Measurements from ENCODE around the gene PPP4R1.
A peak's percentile ranks its signal among the peaks of the same experiment; 100 is the strongest.
"Not testable (repeated sequence)": the region's sequence is repeated elsewhere in the genome, so short reads cannot be mapped to it uniquely, and the experiment has no call there.

Gene PPP4R1

DNA sequence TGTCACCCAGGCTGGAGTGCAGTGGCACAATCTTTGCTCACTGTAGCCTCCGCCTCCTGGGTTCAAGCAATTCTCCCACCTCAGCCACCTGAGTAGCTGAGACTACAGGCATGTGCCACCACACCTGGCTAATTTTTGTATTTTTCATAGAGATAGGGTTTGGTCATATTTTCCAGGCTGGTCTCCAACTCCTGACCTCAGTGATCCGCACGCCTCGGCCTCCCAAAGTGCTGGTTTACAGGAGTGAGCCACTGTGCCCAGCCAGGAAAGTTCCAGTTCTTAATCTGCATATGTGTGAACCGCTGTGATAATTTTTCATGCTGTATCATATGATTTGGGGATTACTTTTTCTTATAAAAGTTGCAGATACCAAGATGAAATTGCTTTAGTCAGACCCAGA is 14.6 kb upstream of the PPP4R1 start:
- DNase-seq (ENCODE audit: low spot score), result no peak

GRCh38 chr18:9627642-9628041 is 13.3 kb upstream of the PPP4R1 start:
- DNase-seq (ENCODE audit: low spot score), result no peak

GRCh38 chr18:9619990-9620389 is 5.6 kb upstream of the PPP4R1 start:
- no peak for DNase-seq (ENCODE audit: low spot score)

GRCh38 chr18:9619545-9619944 is 5.2 kb upstream of the PPP4R1 start:
- DNase-seq (ENCODE audit: low spot score), result no peak

DNA sequence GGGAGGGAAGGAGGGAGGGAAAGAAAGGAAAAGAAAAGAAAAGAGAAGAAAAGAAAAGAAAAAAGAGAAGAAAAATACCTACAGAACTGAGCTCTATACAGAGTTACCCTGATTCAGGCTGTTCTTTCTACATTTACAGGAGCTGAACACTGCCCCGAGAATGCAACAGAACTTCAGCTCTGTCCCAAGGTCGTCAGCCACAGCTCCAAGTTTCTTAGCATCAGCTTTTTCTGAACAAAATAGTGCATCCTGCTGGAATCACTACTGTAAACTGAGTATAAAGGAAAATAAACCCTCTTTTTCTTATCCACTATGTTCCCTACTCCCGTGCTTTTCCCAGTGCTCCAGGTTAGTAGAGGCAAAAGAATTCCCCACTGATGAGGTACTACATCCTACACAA is 4.7 kb upstream of the PPP4R1 start:
- no peak for DNase-seq (ENCODE audit: low spot score)

- no peak for DNase-seq (ENCODE audit: low spot score)
These were observed 2.7 kb upstream of the PPP4R1 start for GRCh38 chr18:9617006-9617542.

GRCh38 chr18:9616049-9616448 is 1.7 kb upstream of the PPP4R1 start:
- DNase-seq (ENCODE audit: low spot score), result no peak

DNA sequence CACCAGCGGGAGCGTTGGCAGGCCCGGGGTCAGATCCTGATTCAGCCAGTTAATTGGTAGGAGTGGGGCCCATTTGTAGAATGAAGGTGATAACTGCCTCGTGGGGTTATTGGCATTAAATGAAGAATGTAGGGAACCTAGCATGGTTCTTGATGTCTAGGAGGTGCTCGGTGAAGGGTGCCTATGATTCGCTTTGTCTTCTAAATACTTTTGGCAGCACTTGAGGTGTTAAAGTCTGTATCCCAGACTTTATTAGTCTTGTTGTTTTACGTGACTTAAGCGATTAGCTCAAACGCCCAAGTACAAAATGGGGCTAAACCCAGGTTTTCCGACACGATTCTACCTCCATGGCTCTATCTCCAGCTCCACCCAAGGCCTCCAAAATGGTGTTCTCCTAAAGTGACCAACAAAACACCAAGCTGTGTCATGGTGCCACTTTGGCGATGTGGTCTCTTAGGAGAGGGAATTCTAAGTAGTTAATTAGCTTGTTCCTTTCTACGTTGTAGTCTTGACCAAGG is 980 bp upstream of the PPP4R1 start:
- DNase-seq (ENCODE audit: low spot score), result no peak

- peak; percentile 41 for DNase-seq (ENCODE audit: low spot score)
These were observed 584 bp downstream of the PPP4R1 start for GRCh38 chr18:9613550-9614400.

GRCh38 chr18:9612977-9613376 is 1.4 kb downstream of the PPP4R1 start:
- no peak for DNase-seq (ENCODE audit: low spot score)

- peak; percentile 65 for DNase-seq (ENCODE audit: low spot score)
These were observed 2.0 kb downstream of the PPP4R1 start for GRCh38 chr18:9612215-9612830.

- DNase-seq (ENCODE audit: low spot score), result no peak
These were observed 5.2 kb downstream of the PPP4R1 start for GRCh38 chr18:9609190-9609589.

DNA sequence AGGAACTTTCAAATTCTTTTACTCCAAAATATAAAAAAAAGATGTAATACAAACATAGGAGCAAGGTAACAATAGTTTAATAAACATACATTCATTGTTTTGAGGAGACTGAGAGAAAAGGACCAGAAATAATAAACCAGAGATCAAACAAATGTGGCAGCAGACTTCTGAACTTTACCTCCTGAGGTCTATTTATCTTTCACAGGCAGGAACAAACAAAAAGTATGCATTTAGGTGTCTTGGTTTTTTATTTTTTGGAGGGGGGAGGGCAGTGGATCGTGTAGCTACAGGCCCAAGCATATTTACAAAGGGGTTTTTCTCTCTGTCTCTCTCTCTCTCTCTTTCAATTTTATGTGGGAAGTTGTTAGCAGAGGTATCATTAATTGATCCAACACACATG is 5.6 kb downstream of the PPP4R1 start:
- DNase-seq (ENCODE audit: low spot score), result no peak

- no peak for DNase-seq (ENCODE audit: low spot score)
These were observed 6.1 kb downstream of the PPP4R1 start for GRCh38 chr18:9608298-9608697.

DNA sequence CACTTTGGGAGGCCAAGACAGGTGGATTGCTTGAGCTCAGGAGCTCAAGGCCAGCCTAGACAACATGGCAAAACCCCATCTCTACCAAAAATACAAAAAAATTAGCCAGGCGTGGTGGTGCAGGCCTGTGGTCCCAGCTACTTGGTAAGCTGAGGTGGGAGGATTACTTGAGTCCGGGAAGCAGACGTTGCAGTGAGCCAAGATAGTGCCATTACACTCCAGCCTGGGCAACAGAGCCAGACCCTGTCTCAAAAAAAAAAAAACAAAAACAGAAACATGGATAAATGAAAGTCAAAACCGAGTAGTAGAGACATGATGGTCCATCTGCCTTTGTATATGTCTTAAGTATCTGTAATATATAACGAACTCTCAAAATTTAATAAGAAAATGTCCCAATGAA is 7.2 kb downstream of the PPP4R1 start:
- DNase-seq (ENCODE audit: low spot score), result not testable (repeated sequence)

DNA sequence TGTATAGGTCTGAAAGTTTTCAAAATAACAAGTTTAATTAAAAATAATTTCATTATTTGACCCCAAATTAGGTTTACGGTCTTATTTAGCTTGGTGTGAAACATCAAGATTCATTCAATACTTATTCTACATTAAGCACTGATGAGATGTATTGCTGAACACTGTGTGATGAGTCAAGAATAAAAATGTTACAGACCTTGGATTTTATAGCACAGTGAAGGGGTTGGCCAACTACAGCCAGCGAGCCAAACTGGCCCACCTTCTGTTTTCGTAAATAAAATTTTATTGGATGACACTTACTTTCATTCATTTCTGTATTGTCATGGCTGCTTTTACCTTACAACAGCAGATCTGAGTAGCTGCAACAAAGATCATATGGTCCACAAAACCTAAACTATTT is 8.3 kb downstream of the PPP4R1 start:
- no peak for DNase-seq (ENCODE audit: low spot score)

GRCh38 chr18:9604348-9604747 is 10.0 kb downstream of the PPP4R1 start:
- no peak for DNase-seq (ENCODE audit: low spot score)

- DNase-seq (ENCODE audit: low spot score), result no peak
These were observed 15.0 kb downstream of the PPP4R1 start for GRCh38 chr18:9599328-9599727.

DNA sequence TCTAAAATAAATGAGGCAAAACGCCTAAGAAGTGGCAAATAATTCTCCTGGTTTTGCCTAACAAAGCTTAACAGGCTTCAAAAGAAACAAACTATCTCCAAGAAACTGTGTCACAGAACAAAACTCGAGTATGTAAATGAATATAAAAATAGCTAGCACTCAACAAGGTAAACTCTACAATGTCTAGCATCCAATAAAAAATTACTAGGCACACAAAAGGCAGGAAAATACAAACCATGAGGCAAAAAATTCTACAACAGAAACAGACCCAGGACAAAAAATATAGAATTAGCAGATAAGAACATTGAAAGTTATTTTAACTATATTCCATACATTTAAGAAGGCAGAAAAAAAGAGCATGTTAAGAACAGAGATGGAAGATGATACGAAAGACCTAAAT is 16.8 kb downstream of the PPP4R1 start:
- DNase-seq (ENCODE audit: low spot score), result no peak

- DNase-seq (ENCODE audit: low spot score), result no peak
These were observed 17.4 kb downstream of the PPP4R1 start for GRCh38 chr18:9596843-9597526.

DNA sequence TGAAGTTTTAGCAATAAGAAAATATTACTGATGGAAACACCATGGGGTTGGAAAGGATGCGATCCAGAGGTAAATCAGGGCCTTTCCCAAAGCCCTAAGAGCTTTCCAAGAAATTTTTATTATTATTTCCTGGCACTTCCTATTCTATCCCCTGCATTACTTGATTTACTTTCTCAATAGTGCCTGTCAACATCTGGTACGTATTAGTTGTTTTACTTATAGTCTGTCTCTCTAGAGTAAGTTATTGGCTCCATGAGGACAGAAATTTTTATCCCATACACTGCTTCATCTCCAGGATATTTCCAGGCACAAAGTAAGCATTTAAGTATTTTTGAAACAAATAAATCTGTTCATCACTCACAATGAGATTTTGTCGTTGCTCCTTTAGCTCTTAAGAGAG is 18.1 kb downstream of the PPP4R1 start:
- DNase-seq (ENCODE audit: low spot score), result no peak

GRCh38 chr18:9594823-9595596 is 19.3 kb downstream of the PPP4R1 start:
- DNase-seq (ENCODE audit: low spot score), result no peak
